Mucosa of gallbladder (tissue), 1 donor: ENCODE data around the gene FMN1. TPM values are rescaled to one million over a fixed set of nuclear protein-coding genes. Genes with fewer than 3 reads are reported as not detected.

Experiments
- DNase-seq: peaks from one replicate; pipeline ENCODE4 v3.0.0-alpha.2; 2020; ENCODE audit warnings: low spot score
- total RNA-seq: library from RNA; stranded (reverse); gene quantifications from one replicate; pipeline ENCODE4 v1.2.1, GENCODE V29; 2021
- donor health status: DM: no; HTN: no; CAD: no.

The FMN1 gene
- total RNA-seq, 1 donor from 2014 or later, result 18.2 TPM

- DNase-seq, result no peak
Observed at GRCh38 chr15:32829436-32829835, 365.1 kb downstream of the FMN1 start.

- no peak for DNase-seq
Observed at GRCh38 chr15:32828507-32829186, 365.9 kb downstream of the FMN1 start.

DNA sequence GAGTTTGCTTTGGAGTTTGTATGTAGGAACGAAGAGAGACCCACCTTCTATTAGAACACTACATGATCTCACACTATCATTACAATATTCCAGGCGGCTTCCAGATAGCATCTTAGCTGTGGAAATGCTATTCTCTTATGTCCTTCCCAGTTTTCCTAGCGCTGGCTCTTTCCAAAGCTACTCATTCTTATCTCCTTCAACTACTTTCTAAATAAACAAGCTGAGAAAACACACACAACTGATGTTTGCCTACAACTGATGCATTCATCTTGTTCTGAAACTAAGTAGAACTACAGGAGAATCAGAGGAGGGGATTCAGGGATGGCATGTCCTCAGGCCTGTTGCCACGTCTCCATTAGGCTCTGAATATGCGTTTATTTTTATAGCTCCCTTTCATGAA lies 367.8 kb downstream of the FMN1 start:
- no peak for DNase-seq

- DNase-seq, result no peak
Observed at GRCh38 chr15:32825219-32825618, 369.3 kb downstream of the FMN1 start.

GRCh38 chr15:32824777-32825176 lies 369.7 kb downstream of the FMN1 start:
- no peak for DNase-seq

DNA sequence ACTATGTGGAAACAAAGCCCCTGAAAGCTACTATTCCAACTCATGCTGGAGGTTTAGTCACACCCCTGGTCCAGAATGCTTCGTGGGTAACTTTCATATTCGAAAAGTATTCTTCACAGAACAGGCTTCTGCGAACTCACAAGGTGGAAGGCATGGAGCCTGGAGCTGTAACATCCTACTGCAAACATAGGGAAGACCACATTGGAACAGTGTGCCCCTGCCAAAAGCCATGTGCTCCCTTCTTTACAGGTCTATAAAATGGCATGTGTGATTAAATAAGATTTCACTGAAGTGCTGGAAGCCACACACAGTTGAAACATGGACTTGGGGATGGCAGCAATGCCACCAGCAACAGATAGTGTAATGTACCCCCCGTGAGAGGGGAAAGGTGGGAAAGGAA lies 370.8 kb downstream of the FMN1 start:
- no peak for DNase-seq

GRCh38 chr15:32822739-32823138 lies 371.8 kb downstream of the FMN1 start:
- DNase-seq, result no peak

DNA sequence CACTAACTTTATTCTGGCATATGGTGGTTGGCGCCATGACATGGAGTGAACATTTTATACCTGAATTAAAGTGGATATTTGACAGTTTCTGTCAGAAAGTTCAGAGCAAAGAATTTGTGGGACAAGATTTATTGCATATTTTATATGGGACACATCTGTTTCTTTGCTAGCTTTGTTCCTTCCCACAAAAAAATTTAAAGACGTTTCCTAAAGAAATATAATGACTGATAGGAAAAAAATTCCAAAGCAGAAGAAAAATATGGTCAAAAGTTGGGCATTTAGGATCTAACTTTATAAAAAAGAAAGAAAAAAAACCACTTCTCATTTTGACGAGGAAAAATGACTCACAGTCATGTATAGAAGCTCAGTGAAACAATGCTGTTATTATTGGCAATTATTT lies 375.1 kb downstream of the FMN1 start:
- no peak for DNase-seq

- DNase-seq, result no peak
Observed at GRCh38 chr15:32818758-32819447, 375.6 kb downstream of the FMN1 start.

DNA sequence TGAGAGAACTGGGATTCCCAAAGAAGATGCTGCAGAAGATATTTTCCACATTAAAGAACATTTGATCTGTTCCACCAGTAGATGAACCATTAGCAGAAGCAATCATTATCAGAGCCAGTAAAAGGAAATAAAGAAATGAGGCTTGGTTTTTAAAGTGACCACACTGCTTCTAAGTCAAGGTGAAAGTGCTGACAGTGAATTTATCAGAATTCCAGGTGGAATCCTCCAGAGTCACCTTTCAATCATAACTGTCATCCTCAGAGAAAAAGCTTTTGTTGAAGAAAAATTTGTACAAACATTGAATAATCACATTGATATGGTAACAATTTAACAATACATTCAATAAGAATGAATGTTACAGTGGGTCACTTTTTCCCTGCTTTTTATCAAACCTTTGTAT lies 376.9 kb downstream of the FMN1 start:
- DNase-seq, result no peak

DNA sequence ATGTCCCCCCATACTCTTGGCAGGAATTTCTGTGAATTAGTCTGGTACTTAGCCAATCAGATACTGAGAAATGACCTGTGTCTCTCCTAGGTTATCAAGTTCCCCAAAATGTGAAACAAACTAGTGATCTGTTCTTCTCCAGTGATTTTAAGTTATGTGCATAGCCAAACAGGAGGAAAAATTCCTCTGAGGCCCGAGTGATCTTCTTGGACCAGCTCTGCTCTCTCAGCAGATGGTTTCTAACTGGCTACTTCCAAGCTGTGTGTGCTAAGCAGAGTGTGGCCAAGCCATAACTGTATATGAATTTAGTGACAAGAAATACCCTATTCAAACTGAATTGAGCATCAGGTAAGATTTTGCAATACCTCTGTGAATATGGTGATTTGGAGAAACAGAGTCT lies 387.2 kb downstream of the FMN1 start:
- no peak for DNase-seq

GRCh38 chr15:32803631-32804030 lies 390.9 kb downstream of the FMN1 start:
- DNase-seq, result no peak

- no peak for DNase-seq
Observed at GRCh38 chr15:32802286-32802936, 392.1 kb downstream of the FMN1 start.

- DNase-seq, result no peak
Observed at GRCh38 chr15:32799936-32800535, 394.5 kb downstream of the FMN1 start.

DNA sequence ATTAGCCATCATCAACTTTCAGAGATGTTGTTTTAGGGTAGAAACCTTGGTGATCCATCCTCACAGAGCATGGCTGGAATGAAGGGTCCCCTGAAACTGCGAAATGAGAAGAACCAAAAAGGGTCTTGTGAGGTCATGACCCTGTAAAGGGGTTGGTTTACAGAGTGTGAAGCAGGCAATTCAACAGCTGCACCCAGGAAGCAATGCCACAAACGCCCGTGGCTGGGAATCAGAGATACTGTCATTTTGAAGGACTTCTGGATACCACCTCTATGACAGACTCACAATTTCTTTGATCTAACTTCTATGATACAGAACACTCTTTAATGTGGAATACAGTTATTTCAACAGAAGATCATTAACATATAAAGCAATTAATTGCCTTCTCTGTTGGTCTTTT lies 397.7 kb downstream of the FMN1 start:
- no peak for DNase-seq

DNA sequence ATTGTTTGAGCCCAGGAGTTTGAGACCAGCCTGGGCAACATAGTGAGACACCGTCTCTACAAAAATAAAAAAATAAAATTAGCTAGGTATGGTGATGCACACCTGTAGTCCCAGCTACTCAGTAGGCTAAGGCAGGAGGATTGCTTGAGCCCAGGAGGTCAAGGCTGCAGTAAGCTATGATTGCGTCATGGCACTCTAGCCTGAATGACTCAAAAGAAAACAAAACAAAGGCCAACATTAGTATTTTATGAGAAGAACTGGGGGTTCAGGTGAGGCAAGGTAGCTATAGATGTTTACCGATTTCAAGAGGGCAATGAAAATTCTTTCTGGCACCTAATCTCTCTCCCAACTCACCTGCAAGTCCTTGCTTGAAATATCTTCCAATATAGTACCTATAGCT lies 399.5 kb downstream of the FMN1 start:
- DNase-seq, result no peak

- no peak for DNase-seq
Observed at GRCh38 chr15:32792436-32792835, 402.1 kb downstream of the FMN1 start.

DNA sequence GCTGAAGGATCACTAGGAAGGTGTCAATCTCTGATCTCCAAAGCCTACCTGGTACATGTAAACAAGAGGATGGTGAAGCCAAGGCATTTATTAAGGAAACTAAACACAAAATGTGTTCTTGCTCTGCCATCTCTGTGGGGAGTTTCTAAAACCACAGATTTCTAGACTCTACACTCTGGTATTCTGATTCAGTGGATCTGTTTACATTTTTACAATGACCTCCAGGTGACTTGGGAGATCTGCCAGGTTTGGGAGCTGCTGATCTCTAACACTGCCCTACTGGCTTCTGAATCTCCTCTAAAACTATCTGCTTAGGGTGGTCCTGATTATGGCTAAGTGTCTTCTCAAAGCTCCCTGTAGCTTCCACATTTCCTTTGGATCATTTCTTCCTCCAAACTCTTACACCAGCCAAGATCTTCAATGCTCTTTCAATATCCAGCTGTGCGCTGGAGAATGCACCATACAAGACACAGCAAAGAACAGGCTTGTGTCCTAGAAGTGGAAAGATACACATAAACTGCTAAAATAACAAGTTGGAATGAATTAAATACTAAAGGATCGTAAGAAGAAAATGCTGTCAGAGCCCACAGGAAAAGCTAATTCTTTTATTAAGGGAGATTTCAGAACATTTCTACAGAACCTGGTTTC lies 404.0 kb downstream of the FMN1 start:
- no peak for DNase-seq

- DNase-seq, result no peak
Observed at GRCh38 chr15:32787949-32788348, 406.6 kb downstream of the FMN1 start.

DNA sequence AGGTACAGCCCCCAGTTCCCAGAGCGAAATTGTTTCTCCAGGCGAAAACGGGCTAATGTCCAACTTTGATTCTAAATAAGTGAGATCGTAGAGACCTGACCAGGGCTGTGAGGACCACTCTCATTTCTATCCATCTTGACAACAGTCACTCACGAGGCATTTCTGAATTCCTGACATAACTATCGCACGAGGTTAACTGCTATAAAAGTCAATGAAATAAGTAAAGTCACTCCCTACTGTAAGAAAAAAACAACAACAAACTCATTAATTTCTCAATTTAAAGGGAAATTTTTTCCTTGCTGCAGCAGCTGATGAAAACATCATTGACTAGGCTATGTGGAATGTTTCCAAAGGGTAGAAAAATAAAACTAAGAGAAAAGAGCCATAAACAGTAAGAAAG lies 407.6 kb downstream of the FMN1 start:
- DNase-seq, result no peak

- DNase-seq, result no peak
Observed at GRCh38 chr15:32784581-32784980, 409.9 kb downstream of the FMN1 start.

- DNase-seq, result no peak
Observed at GRCh38 chr15:32781781-32782180, 412.7 kb downstream of the FMN1 start.
